OCI-LY7 (cell line): ENCODE data around the gene GRAP. TPM values are rescaled to one million over a fixed set of nuclear protein-coding genes. Genes with fewer than 3 reads are reported as not detected.

Experiments used
- BruUV-seq: library from RNA; stranded (reverse); fragments of 400-500 nt; replicated peaks from 2 replicates; lab custom pipeline; 2021; lab: Mats Ljungman, UMichigan
- CTCF ChIA-PET: fragments of 300-600 bp; sonication (Branson Sonifier 250); formaldehyde crosslinking; loops from one replicate; lab custom pipeline; 2022; ENCODE audit warnings: antibody characterized with exemption; ENCODE audit not compliant: unreplicated experiment; lab: Charles Lee
- POLR2A ChIA-PET: fragments of 300-600 bp; sonication (Branson Sonifier 250); formaldehyde crosslinking; loops from one replicate; lab custom pipeline; 2022; ENCODE audit warnings: antibody characterized with exemption; lab: Charles Lee
- DNase-seq: peaks from one replicate; pipeline ENCODE4 v3.0.0-alpha.2; 2015; ENCODE audit warnings: low spot score
- H2AFZ ChIP-seq: fragments of 200-600 bp; sonication (generic), shearing (Covaris generic); 2 replicates; pipeline ENCODE4 v1.6.1; 2014; ENCODE audit warnings: mild to moderate bottlenecking, antibody characterized with exemption, low read length, moderate library complexity
- H3K27ac ChIP-seq: fragments of 200-600 bp; sonication (generic); 2 replicates; pipeline ENCODE4 v1.5.1; 2014; ENCODE audit warnings: mixed run types, low read depth, mild to moderate bottlenecking, moderate library complexity, low read length, inconsistent platforms; ENCODE audit not compliant: poor library complexity, severe bottlenecking
- H3K36me3 ChIP-seq: fragments of 200-600 bp; sonication (generic); 2 replicates; pipeline ENCODE4 v1.6.1; 2014; ENCODE audit warnings: mild to moderate bottlenecking, antibody characterized with exemption, low read length, moderate library complexity, mixed read lengths; ENCODE audit not compliant: insufficient read depth
- H3K4me1 ChIP-seq: fragments of 200-600 bp; sonication (generic); 2 replicates; pipeline ENCODE4 v1.5.1; 2014; ENCODE audit warnings: mild to moderate bottlenecking, low read length; ENCODE audit not compliant: insufficient read depth, poor library complexity, severe bottlenecking
- H3K4me2 ChIP-seq: fragments of 200-600 bp; sonication (generic); 2 replicates; pipeline ENCODE4 v1.6.1; 2014; ENCODE audit warnings: mild to moderate bottlenecking, low read length
- H3K4me3 ChIP-seq: fragments of 200-600 bp; sonication (generic); 2 replicates; pipeline ENCODE4 v1.5.1; 2014; ENCODE audit warnings: mild to moderate bottlenecking, low read depth, low read length; ENCODE audit not compliant: poor library complexity, severe bottlenecking
- H3K79me2 ChIP-seq: fragments of 200-600 bp; sonication (generic); 2 replicates; pipeline ENCODE4 v1.6.1; 2016; ENCODE audit warnings: low read depth, mild to moderate bottlenecking, low read length, moderate library complexity, mixed read lengths; ENCODE audit not compliant: insufficient read depth
- H3K9me2 ChIP-seq: fragments of 200-600 bp; sonication (generic); 2 replicates; pipeline ENCODE4 v1.6.1; 2016; ENCODE audit warnings: mild to moderate bottlenecking, low read length, mixed read lengths; ENCODE audit not compliant: insufficient read depth
- H3K9me3 ChIP-seq: fragments of 200-600 bp; sonication (generic); 2 replicates; pipeline ENCODE4 v1.6.1; 2014; ENCODE audit warnings: mild to moderate bottlenecking, mixed run types, low read length, mixed read lengths
- H4K20me1 ChIP-seq: fragments of 200-600 bp; sonication (generic); 2 replicates; pipeline ENCODE4 v1.6.1; 2014; ENCODE audit warnings: mild to moderate bottlenecking, antibody characterized with exemption, low read length, moderate library complexity, mixed read lengths; ENCODE audit not compliant: insufficient read depth
- CTCF ChIP-seq: fragments of 200-600 bp; sonication (generic); conservative IDR thresholded peaks from 2 replicates; pipeline ENCODE4 v1.5.1; 2014; ENCODE audit warnings: mild to moderate bottlenecking, antibody characterized with exemption, low read length, moderate library complexity, mixed read lengths
- EZH2phosphoT487 ChIP-seq: fragments of 200-600 bp; sonication (generic); IDR thresholded peaks from 2 replicates; pipeline ENCODE4 v1.6.1; 2018; ENCODE audit warnings: low read depth, borderline replicate concordance, mild to moderate bottlenecking, mixed run types, antibody characterized with exemption, low read length, moderate library complexity, mixed read lengths
- intact Hi-C: fragments of 100-400 bp; cut with micrococcal nuclease; formaldehyde crosslinking; loops from one replicate; pipeline ENCODE4 v1.10.0; 2022; ENCODE audit not compliant: unreplicated experiment
- total RNA-seq, 2 experiments: library from RNA; depleted of rRNA in 1 of 2; stranded (reverse); fragments of >200 nt in 1 of 2; shearing (Covaris generic) in 1 of 2; gene quantifications; 2 replicates each; pipeline ENCODE4 v1.2.3, GENCODE V29; 2014 to 2022

The GRAP gene
- total RNA-seq, 2 experiments from 2014 or later: 154 to 221 TPM

GRCh38 chr17:19005137-19005773 is 41.5 kb downstream of the GRAP start:
- BruUV-seq: no TSS peak

GRCh38 chr17:19004421-19005136 is 42.2 kb downstream of the GRAP start, which contains the start of gene FAM83G:
TSS of gene FAM83G (minus strand) at chr17:19004764. CDS start at chr17:19004041, 723 bp downstream.
- intact Hi-C loops: loop anchor here (10.0 kb wide), 1 partner anchor 70 kb away; no protein-coding TSS in a partner anchor
- H2AFZ ChIP-seq: peak within 1 kb of the TSS; percentile 59; the same call in 1 of the 2 replicates
- peaks cover 6% of the 10 kb centered on the region; the same call in 1 of the 2 replicates for H3K9me3 ChIP-seq
- ChIA-PET CTCF (no interaction called here), POLR2A (interaction anchor here (0.5 kb wide), 1 partner anchor 62 kb away, joined by 5 read pairs; no protein-coding TSS in a partner anchor)
- no TSS peak for BruUV-seq
- peak within 1 kb of the TSS; percentile 71 for H3K4me3 ChIP-seq
- no peaks in the 10 kb centered on the region for H3K79me2 ChIP-seq
- no peaks in the 10 kb centered on the region for H3K36me3 ChIP-seq
- TF ChIP-seq CTCF: no peak
- no peak for TF ChIP-seq EZH2phosphoT487
- H3K4me2 ChIP-seq: peak within 1 kb of the TSS; percentile 90
- no peaks in the 10 kb centered on the region for H3K9me2 ChIP-seq
- no peaks in the 10 kb centered on the region for H4K20me1 ChIP-seq
- H3K4me1 ChIP-seq: peaks cover 35% of the 10 kb centered on the region
- H3K27ac ChIP-seq: no peak within 1 kb of the TSS
- peak; percentile 58 for DNase-seq

More at GRCh38 chr17:19005137-19005773, 41.5 kb downstream of the GRAP start:
- intact Hi-C loops: loop anchor here (10.0 kb wide), 1 partner anchor 70 kb away; no protein-coding TSS in a partner anchor
- no peaks in the 10 kb centered on the region for H4K20me1 ChIP-seq
- peak overlapping the region; percentile 59; the same call in 1 of the 2 replicates for H2AFZ ChIP-seq
- H3K36me3 ChIP-seq: no peaks in the 10 kb centered on the region
- peak overlapping the region; percentile 90 for H3K4me2 ChIP-seq
- ChIA-PET POLR2A (no interaction called here), CTCF (no interaction called here)
- H3K9me2 ChIP-seq: no peaks in the 10 kb centered on the region
- no peak overlapping the region for H3K27ac ChIP-seq
- peaks cover 35% of the 10 kb centered on the region for H3K4me1 ChIP-seq
- H3K9me3 ChIP-seq: peaks cover 6% of the 10 kb centered on the region; the same call in 1 of the 2 replicates
- H3K79me2 ChIP-seq: no peaks in the 10 kb centered on the region
- H3K4me3 ChIP-seq: peak overlapping the region; percentile 71
- DNase-seq: no peak
- TF ChIP-seq CTCF (no peak), EZH2phosphoT487 (no peak)
